HG03280 (cell line): ENCODE data around the gene EPHB2.
"Not testable (repeated sequence)": the region's sequence is repeated elsewhere in the genome, so short reads cannot be mapped to it uniquely, and the experiment has no call there.

Experiments used
- ATAC-seq: cut with Tn5 transposase; IDR thresholded peaks from one replicate; pipeline ENCODE4 v1.9.1; 2021; ENCODE audit warnings: mild to moderate bottlenecking, moderate library complexity; ENCODE audit not compliant: unreplicated experiment

Gene EPHB2

DNA sequence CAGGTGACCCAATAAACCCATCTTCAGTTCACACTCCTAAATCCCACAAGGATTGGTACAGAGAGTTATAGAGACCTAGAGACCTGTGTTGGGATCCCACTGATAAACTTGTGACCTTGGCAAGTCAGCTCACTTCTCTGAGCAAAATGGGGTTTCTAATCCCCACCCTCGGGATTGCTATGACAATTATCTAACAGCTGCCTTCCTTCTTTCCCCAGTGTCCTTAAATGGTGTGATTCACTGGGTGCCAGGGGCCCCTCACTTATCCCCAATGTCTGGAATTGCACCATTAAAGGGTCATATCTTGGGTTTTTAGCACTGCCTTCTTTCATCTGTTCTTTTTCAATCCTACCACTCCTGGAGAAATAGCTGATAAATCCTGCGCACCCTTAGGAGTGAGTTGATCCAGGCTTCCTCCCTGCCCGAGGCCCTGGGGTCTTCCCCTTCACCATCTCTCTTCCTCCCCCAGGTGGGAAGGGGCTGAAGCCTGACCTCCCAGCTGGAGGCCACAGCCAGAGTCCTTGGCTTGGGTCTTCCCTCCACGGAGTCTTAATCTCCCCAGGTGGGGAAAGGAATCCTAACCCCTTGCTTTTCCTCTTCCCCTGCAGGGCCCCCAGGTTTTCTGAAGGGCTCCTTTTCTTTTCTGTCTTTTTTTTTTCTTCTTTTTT is 222.3 kb downstream of the EPHB2 start:
- ATAC-seq: no peak

DNA sequence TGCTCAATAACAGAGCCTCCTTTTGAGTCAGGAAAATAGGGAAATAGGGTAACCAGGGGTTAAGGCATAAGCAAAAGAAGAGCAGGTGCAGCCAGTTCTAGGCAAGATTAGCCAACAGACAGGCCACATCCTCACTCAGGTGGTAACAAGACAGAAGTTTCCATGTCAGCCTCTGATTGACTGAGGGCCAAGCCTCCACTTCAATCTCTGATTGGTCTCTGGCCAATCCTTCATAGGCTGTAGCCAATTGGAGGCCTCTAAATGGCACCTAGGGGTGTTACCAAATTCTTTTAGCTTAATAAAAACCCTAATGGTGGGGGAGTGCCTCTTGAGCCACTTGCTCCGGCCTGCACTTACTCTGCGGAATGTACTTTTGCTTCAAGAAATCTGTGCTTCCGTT is 224.8 kb downstream of the EPHB2 start:
- no peak for ATAC-seq

GRCh38 chr1:22936681-22937080 is 226.0 kb downstream of the EPHB2 start:
- no peak for ATAC-seq

DNA sequence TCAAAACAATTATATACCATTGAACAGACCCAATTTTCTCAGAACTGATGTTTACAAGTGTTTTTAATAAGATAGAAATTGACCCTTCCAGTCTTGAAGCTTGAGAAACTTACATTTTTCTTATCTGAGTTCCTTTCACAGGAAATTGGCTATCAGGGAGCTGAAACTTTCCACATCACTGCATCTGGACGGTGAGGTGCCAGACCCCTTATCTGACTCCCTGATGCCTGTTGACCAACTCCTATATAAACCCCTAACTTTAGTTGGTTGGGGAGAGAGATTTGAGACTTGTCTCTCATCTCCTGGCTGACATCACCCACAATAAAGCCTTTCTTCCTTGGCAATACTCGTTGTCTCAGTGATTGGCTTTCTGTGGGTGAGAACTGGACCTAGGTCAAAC is 230.6 kb downstream of the EPHB2 start:
- no peak for ATAC-seq

DNA sequence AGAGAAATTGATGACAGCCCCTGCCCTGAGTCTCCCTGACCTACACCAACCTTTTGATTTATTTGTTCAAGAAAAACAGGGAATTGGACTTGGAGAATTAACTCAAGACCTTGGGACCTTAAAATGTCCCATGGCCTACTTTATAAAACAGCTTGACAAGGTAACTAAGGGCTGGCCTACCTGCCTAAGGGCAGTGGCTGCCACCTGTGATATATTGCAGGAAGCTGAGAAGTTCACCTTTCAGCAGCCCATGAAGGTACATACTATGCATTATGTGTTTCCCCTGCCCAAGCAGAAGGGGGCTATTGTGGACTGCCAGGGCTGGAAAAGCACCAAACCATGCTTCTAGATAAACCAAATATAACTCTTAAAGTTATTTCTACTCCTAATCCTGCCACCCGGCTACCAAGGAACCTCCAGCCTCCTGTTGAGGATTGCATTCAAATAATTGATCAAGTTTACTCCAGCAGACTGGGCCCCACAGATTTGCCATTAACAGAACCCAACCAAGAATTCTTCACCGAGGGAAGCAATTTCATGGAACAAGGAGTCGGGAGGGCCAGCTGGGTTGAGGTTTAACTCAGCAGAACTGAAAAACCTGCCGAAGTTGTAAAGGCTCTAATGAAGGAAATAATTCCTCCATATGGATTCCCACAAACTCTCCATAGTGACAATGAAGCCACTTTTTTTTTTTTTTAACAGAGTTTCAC is 233.9 kb downstream of the EPHB2 start:
- no peak for ATAC-seq

DNA sequence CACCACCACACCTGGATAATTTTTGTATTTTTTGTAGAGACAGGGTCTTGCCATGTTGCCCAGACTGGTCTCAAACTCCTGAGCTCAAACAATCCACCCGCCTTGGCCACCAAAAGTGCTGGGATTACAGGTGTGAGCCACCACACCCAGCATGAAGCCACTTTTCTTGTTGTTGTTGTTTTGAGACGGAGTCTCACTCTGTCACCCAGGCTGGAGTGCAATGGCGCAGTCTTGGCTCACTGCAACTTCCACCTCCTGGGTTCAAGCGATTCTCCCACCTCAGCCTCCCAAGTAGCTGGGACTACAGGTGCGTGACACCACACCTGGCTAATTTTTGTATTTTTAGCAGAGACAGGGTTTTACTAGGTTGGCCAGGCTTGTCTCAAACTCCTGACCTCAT is 234.5 kb downstream of the EPHB2 start:
- not testable (repeated sequence) for ATAC-seq

DNA sequence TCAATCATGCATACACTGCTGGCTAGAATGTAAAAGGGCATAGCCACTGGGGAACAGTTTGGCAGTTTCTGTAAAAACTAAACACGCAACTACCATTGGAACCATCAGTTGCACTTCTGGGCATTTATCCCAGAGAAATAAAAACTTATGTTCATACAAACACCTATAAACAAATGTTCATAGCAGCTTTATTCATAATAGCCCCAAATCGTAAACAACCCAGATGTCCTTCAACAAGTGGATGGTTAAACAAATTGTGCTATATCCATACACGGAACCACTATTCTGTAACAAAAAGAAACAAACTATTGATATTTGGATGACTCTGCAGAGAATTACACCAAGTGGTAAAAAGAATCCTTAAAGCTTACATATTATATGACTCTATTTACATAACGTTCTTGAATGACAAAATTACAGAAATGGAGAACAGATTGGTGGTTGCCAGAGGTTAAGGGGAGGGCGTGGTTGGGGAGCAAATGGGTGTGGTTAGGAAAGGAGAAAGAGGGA is 239.2 kb downstream of the EPHB2 start:
- no peak for ATAC-seq

DNA sequence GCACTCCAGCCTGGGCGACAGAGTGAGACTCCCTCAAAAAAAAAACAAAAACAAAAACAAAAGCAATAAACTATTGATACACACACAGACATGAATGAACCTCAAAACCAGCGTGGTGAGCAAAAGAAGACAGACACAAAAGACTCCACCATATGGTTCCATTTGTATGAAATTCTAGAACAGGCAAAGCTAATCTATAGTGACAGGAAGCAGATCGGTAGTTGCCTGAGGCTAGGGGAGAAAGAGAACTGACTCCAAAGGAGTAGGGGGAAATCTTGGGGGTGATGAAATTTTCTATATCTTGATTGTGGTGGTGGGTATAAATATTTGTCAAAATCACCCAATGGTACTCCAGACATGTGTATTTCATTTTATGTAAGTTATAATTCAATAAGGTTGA is 241.2 kb downstream of the EPHB2 start:
- no peak for ATAC-seq

DNA sequence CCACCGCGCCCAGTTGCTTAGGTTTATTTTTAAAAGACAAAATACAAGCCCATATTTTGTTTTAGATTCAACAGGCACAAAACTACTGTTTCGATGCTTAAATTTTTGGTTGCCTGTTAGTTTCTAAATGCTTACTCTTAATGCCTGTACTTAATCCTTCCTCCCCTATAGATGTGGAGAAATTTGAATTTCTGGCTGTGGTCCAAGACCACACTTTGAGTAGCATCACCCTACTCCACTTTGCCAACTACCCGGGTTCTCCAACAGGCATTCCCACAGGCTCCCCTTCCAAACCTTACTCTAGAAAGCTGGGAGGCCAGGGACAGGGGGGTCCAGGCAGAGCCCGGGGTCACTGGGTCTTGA is 242.0 kb downstream of the EPHB2 start:
- ATAC-seq: no peak

GRCh38 chr1:22953057-22953739 is 242.6 kb downstream of the EPHB2 start:
- ATAC-seq: no peak

- ATAC-seq: no peak
Measured at GRCh38 chr1:22953740-22954141, 243.1 kb downstream of the EPHB2 start.

DNA sequence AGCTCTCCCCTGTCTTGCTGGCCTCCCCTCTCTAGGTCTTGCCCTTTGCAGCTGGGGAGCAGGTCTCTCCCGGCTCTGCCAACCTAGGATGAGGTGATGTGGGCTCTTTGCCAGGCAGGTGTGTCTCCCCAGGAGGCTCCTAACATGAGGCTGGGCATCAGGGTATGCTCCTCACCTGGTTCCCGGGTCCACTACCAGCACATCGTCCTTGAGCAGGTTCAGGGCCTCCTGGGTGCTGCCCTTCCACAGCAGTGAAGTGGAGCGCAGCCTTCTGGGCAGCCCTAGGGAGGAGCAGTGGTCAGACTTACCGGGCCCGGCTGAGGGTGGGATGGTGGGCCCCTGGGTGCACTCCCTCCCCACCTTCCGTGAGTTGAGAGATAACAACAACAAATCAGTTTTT is 244.5 kb downstream of the EPHB2 start:
- no peak for ATAC-seq

- no peak for ATAC-seq
Measured at GRCh38 chr1:22957066-22957465, 246.4 kb downstream of the EPHB2 start.

GRCh38 chr1:22958556-22958955 is 247.9 kb downstream of the EPHB2 start:
- ATAC-seq: no peak

DNA sequence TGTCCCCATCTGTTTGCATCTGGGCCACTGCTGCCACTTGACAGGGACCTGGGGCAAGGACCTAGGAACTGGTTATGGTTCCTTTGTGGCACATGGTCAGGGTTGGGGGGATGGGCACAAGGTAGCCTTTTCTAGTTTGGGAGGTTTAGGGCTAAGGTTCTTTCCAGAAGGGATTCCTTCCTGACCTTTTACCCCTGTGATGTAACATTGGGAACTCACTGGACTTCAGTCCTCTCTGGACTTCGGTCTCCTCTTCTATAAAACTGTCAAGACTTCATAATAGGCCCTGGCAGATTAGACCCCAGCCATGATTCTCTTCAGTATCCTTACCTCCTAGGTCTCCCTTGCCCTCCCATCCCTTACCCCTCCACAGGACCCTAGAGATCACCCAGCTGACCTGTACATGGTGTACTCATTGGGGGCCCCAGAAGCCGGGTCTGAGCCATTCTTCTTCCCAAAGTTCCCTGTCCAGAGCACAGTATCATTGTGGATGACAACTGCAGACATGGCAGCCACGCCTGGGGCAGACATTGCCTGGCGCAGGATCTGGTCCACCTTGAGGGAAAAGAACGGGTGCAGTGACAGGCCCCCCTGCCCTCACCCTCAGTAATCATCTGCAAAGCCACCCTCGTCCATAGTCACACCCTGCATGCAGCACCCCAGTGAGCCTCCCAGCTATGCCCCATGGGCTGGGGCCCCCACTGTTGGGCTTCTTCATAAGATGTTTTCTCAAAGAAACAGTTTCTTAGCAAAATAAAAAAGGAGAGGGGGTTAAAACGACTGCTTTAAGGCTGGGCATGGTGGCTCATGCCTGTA is 249.1 kb downstream of the EPHB2 start:
- no peak for ATAC-seq

DNA sequence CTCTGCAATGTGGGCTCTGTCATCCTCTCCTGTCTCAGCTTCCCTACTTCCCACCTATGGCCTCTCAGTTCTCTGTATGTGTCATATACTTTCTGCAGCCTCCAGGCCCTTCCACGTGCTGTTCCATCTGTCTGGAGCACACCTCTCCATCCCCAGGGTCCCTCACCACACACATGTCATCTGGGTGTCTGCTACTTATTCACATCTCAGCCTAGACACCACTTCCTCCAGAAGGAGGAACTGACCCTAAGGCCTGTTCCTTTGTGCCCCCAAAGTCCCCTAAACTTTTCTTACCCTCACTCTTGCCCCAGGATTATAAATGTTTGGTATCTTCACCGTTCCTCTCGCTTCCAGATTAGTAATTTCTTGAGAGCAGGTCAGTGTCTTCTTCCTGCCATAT is 251.9 kb downstream of the EPHB2 start:
- no peak for ATAC-seq

- ATAC-seq: no peak
Measured at GRCh38 chr1:22963044-22963677, 252.5 kb downstream of the EPHB2 start.

- no peak for ATAC-seq
Measured at GRCh38 chr1:22966309-22966708, 255.7 kb downstream of the EPHB2 start.

DNA sequence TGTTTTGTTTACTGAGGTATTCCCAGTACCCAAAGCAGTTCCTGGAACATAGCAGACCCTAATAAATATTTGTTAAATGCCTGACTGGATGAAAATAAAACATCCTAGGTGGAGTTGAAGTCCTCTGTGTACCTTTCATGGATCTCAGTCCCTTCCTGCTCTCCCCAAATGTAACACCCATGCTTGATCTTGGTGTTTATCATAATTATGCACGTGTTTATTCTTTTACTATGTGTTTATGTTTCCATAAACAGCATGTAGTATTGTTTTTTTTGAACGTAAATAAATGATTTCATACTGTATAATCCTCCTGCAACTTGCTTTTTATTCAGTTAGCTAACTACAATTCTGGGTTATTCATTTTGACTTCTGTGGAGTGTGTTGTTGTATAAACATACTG is 257.2 kb downstream of the EPHB2 start:
- ATAC-seq: no peak

DNA sequence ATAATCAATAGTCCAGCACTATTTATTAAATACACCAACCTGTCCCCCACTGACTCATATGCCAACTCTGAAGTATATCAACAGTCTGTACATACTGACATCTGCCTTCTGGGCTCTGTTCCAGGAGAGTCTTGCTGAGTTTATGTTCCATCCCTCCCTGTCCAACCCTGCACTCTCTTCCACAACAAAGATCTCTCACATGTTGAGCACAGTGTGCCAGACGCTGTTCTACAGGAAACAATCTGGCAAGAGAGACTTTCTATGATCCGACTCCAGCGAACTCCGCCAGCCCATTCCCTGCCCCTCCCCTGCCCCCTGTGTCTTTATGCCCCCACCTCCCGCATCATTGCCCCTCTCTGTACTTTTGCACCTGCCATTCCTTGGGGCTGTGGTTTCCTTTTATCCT is 258.7 kb downstream of the EPHB2 start:
- ATAC-seq: no peak

DNA sequence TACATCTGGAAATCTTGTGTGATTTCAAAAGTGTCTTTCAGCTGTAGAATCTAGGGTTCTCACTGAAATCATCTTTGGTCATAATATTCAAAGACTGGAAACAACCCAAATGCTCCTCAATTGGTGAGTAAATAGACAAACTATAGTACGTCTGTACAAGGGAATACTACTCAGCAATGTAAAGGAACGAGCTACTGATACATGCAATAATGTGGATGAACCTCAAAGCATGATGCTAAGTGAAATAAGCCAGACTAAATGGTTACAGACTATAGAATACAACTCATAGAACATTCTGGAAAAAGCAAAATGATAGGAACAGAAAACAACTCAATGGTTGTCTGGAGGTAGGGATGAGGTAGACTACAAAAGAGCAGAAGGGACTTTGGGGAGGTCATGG is 259.5 kb downstream of the EPHB2 start:
- ATAC-seq: no peak
